Hepatocyte (in vitro differentiated cells): ENCODE measurements around the gene TMSB4X. TPM values are rescaled to one million over a fixed set of nuclear protein-coding genes. Genes with fewer than 3 reads are reported as not detected.
"Not testable (repeated sequence)": the region's sequence is repeated elsewhere in the genome, so short reads cannot be mapped to it uniquely, and the experiment has no call there.

Experiments
- DNase-seq: peaks from one replicate; pipeline ENCODE4 v3.0.0-alpha.2; 2016; ENCODE audit warnings: low spot score
- H2AFZ ChIP-seq: fragments of 200-600 bp; sonication (generic); 2 replicates; pipeline ENCODE4 v1.6.0; 2016; ENCODE audit warnings: antibody characterized with exemption, mild to moderate bottlenecking
- H3K27ac ChIP-seq: fragments of 200-600 bp; sonication (generic); 2 replicates; pipeline ENCODE4 v1.5.1; 2016; ENCODE audit warnings: mild to moderate bottlenecking
- H3K27me3 ChIP-seq: fragments of 200-600 bp; sonication (generic); 2 replicates; pipeline ENCODE4 v1.6.1; 2016
- H3K36me3 ChIP-seq: fragments of 200-600 bp; sonication (generic); replicated peaks from 2 replicates; pipeline ENCODE4 v1.5.1; 2016; ENCODE audit warnings: low read depth; ENCODE audit not compliant: insufficient read depth
- H3K4me1 ChIP-seq: fragments of 200-600 bp; sonication (generic); 2 replicates; pipeline ENCODE4 v1.5.1; 2016; ENCODE audit warnings: mild to moderate bottlenecking, moderate library complexity; ENCODE audit not compliant: insufficient read depth
- H3K4me2 ChIP-seq: fragments of 200-600 bp; sonication (generic); 2 replicates; pipeline ENCODE4 v1.6.0; 2016
- H3K4me3 ChIP-seq: fragments of 200-600 bp; sonication (generic); 2 replicates; pipeline ENCODE4 v1.5.1; 2016; ENCODE audit warnings: mild to moderate bottlenecking
- H3K79me2 ChIP-seq: fragments of 200-600 bp; sonication (generic); 2 replicates; pipeline ENCODE4 v1.6.0; 2017; ENCODE audit warnings: mild to moderate bottlenecking
- H3K9me2 ChIP-seq: fragments of 200-600 bp; sonication (generic); replicated peaks from 2 replicates; pipeline ENCODE4 v1.6.0; 2017; ENCODE audit warnings: mild to moderate bottlenecking; ENCODE audit not compliant: insufficient read depth
- H3K9me3 ChIP-seq: fragments of 200-600 bp; sonication (generic); 2 replicates; pipeline ENCODE4 v1.5.1; 2016; ENCODE audit warnings: low read depth, mild to moderate bottlenecking
- H4K20me1 ChIP-seq: fragments of 200-600 bp; sonication (generic); 2 replicates; pipeline ENCODE4 v1.6.0; 2016; ENCODE audit warnings: mild to moderate bottlenecking; ENCODE audit not compliant: insufficient read depth, poor library complexity, severe bottlenecking
- EZH2 ChIP-seq: fragments of 200-600 bp; sonication (generic); IDR thresholded peaks from 2 replicates; pipeline ENCODE4 v1.6.1; 2016; ENCODE audit warnings: antibody characterized with exemption, mild to moderate bottlenecking, borderline replicate concordance
- EZH2phosphoT487 ChIP-seq: fragments of 200-600 bp; sonication (generic); IDR thresholded peaks from one replicate; pipeline ENCODE4 v1.6.1; 2018; ENCODE audit warnings: antibody characterized with exemption, mild to moderate bottlenecking, low read depth, moderate library complexity; ENCODE audit not compliant: unreplicated experiment, severe bottlenecking
- WGBS: methylation state at CpG from one replicate; pipeline ENCODE4 v1.1.6; 2016; ENCODE audit warnings: low lambda C conversion rate; ENCODE audit errors: missing lambda C conversion rate; 5-methylcytosine and 5-hydroxymethylcytosine counted together
- polyA plus RNA-seq: library from polyadenylated mRNA; unstranded; fragments of >200 nt; fragmentation: Nextera tagmentation; extraction: Ambion mirVana; gene quantifications from 2 replicates; pipeline ENCODE4 v1.2.1, GENCODE V29; 2016
- total RNA-seq: library from RNA; depleted of rRNA; stranded (reverse); fragments of >200 nt; gene quantifications from 2 replicates; pipeline ENCODE4 v1.2.3, GENCODE V29; 2014
- TF ChIP-seq, protein P1 (sequence below): fragments of 200-600 bp; sonication (generic); IDR thresholded peaks from 2 replicates; pipeline ENCODE4 v1.5.1; 2016; ENCODE audit warnings: antibody characterized with exemption, mild to moderate bottlenecking; ENCODE audit not compliant: poor library complexity

The TMSB4X gene
- total and polyA plus RNA-seq, 2 experiments from 2014 or later = 6,141 to 9,038 TPM

DNA sequence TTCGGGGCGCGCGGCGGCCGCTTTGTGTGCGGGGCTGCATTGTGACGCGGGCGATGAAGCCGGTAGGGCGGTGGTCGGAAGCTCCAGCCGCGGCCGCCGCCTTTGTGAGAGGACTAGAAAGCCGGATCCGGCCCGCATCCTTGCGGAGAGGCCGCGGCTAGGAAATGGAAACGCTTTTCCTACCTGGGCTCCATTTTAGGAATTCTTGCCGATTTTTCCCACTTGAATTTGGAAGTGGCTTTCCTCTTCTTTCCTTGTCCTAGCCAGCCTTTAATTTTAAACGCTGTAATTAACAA lies 708 bp downstream of the TMSB4X start:
- no peaks in the 10 kb centered on the region for H3K36me3 ChIP-seq
- no peaks in the 10 kb centered on the region for H3K27me3 ChIP-seq
- H3K9me3 ChIP-seq = no peaks in the 10 kb centered on the region
- peaks cover 47% of the 10 kb centered on the region for H3K79me2 ChIP-seq
- no peaks in the 10 kb centered on the region for H3K9me2 ChIP-seq
- peaks cover 9% of the 10 kb centered on the region for H4K20me1 ChIP-seq
- WGBS = under 1% methylated on average over 23 of the region's 26 CpGs
- H3K4me1 ChIP-seq = peaks cover 31% of the 10 kb centered on the region
- peak overlapping the region; percentile 84 for H3K4me3 ChIP-seq
- TF ChIP-seq EZH2 (no peak), EZH2phosphoT487 (no peak)
- TF ChIP-seq, protein P1, sequence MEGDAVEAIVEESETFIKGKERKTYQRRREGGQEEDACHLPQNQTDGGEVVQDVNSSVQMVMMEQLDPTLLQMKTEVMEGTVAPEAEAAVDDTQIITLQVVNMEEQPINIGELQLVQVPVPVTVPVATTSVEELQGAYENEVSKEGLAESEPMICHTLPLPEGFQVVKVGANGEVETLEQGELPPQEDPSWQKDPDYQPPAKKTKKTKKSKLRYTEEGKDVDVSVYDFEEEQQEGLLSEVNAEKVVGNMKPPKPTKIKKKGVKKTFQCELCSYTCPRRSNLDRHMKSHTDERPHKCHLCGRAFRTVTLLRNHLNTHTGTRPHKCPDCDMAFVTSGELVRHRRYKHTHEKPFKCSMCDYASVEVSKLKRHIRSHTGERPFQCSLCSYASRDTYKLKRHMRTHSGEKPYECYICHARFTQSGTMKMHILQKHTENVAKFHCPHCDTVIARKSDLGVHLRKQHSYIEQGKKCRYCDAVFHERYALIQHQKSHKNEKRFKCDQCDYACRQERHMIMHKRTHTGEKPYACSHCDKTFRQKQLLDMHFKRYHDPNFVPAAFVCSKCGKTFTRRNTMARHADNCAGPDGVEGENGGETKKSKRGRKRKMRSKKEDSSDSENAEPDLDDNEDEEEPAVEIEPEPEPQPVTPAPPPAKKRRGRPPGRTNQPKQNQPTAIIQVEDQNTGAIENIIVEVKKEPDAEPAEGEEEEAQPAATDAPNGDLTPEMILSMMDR = no peak
- peak overlapping the region; percentile 99 for H3K27ac ChIP-seq
- peak overlapping the region; percentile 79 for H3K4me2 ChIP-seq
- DNase-seq = no peak
- no peak overlapping the region for H2AFZ ChIP-seq

DNA sequence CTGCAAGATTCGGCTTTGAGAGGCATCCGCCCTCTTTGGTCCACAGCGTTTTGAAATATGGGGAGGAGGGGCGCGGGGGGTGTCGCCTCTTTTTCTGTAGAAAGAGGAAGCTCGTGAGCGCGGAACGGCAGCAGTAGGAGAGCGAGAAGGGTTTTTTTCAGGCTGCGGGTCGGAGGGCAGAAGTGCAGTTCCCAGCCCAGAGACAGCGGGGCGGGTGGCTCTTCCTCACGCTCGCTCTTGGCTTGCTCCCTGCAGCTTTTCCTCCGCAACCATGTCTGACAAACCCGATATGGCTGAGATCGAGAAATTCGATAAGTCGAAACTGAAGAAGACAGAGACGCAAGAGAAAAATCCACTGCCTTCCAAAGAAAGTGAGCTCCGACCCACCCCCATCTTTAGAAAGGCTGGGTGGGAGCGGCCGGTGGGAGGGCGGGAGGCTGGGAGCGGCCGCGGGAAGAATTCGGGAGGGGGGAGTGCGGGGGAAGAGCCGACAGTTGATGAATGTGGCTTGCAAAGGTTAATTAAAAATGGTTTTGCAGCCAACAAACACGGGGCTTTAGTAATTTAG lies 1.2 kb downstream of the TMSB4X start:
- Histone ChIP-seq H4K20me1 (peaks cover 9% of the 10 kb centered on the region), H2AFZ (no peak overlapping the region), H3K27ac (peak overlapping the region; percentile 99), H3K9me3 (no peaks in the 10 kb centered on the region), H3K36me3 (no peaks in the 10 kb centered on the region), H3K4me2 (peak overlapping the region; percentile 79), H3K79me2 (peaks cover 47% of the 10 kb centered on the region), H3K9me2 (no peaks in the 10 kb centered on the region), H3K4me3 (peak overlapping the region; percentile 84), H3K27me3 (no peaks in the 10 kb centered on the region), H3K4me1 (peaks cover 31% of the 10 kb centered on the region)
- WGBS = under 1% methylated on average over 32 of the region's 34 CpGs
- peak; percentile 75 for DNase-seq
- TF ChIP-seq EZH2 (no peak), EZH2phosphoT487 (no peak)

DNA sequence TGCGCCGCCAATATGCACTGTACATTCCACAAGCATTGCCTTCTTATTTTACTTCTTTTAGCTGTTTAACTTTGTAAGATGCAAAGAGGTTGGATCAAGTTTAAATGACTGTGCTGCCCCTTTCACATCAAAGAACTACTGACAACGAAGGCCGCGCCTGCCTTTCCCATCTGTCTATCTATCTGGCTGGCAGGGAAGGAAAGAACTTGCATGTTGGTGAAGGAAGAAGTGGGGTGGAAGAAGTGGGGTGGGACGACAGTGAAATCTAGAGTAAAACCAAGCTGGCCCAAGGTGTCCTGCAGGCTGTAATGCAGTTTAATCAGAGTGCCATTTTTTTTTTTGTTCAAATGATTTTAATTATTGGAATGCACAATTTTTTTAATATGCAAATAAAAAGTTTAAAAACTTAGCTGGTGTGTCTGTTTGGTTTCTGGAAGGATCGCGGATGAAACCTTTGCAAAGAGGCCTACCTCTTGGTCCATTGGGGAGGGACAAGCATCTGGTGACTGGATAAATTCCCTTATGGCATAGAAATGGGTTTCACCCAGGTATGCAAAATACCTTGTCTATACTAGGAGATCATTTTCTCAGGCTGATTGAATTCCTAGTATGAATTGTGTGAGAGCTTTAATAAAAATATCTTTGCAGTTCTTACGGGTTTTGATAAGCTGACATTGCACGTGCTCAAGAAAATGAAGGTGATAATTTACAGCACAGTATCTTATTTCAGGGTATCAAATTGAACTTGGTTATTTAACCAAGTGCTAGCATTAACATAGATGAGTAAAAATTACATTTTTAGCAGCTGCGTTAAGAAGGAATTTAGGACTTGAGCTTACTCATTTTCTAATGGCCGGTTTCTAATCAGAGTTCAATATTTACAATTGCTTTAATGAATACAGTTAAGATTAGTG lies 2.2 kb downstream of the TMSB4X start:
- not testable (repeated sequence) for H2AFZ ChIP-seq, H3K9me2 ChIP-seq, H3K27me3 ChIP-seq, H3K9me3 ChIP-seq, H3K36me3 ChIP-seq, H4K20me1 ChIP-seq, DNase-seq
- Histone ChIP-seq H3K4me1 (peaks cover 31% of the 10 kb centered on the region), H3K27ac (peak overlapping the region; percentile 99), H3K4me3 (peak overlapping the region; percentile 84), H3K79me2 (peaks cover 47% of the 10 kb centered on the region), H3K4me2 (peak overlapping the region; percentile 79)
- WGBS = 21% methylated on average over 12 of the region's 12 CpGs

DNA sequence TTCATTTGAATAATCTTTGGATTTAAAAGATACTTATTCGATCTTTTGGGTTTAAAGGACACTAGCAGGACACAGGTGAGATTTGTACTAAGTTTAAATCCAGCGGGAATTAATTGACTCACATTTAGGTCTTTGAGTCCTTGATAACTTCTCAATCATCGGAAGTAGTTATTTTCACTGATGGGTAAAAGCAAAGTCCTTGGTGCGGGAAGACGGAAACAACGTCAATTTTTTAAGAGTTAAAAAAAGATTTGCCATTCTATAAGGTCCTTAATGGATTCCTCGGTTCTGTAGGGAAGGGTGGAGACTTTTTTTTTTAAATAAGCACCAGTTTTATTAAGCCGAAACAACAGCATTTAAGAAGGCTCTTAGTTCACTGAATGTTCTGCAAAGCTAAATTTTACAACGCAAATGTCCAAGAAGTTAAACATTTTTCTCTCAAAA lies 2.9 kb downstream of the TMSB4X start:
- Histone ChIP-seq H3K27ac (peak overlapping the region; percentile 99), H3K4me1 (peaks cover 31% of the 10 kb centered on the region), H3K9me3 (no peaks in the 10 kb centered on the region), H3K9me2 (no peaks in the 10 kb centered on the region), H3K79me2 (peaks cover 44% of the 10 kb centered on the region), H2AFZ (no peak overlapping the region), H3K27me3 (no peaks in the 10 kb centered on the region), H3K4me3 (peak overlapping the region; percentile 84), H3K36me3 (no peaks in the 10 kb centered on the region), H4K20me1 (peaks cover 9% of the 10 kb centered on the region), H3K4me2 (peak overlapping the region; percentile 79)
- no peak for TF ChIP-seq EZH2
- TF ChIP-seq, protein P1 = no peak
- TF ChIP-seq EZH2phosphoT487 = no peak
- DNase-seq = no peak
- WGBS = 32% methylated on average over 9 of the region's 9 CpGs
